Measurements from ENCODE around the gene ELAVL1. TPM values are rescaled to one million over a fixed set of nuclear protein-coding genes. Genes with fewer than 3 reads are reported as not detected.

ELAVL1 gene
- total and polyA plus RNA-seq, 2 donors from 2014 or later, result 34.6 to 64.7 TPM

DNA sequence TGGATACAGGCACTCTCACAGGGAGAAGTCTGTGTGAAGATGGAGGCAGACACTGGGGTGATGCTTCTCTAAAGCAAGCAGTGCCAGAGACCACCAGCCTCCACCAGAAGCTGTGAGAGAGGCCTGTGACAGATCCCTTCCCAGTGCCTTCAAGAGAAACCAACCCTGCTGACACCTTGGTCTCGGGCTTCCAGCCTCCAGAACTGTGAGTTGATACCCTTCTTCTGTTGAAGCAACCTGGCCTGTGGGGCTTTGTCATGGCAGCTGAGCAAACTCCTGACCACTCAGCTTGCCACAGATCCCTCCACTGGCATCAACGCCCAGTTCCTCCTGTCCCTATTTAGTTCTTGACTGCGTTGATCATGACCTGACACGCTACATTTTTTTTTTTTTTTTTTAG lies 29.0 kb downstream of the ELAVL1 start:
- Histone ChIP-seq H3K9me3 (ENCODE audit: control insufficient read depth in 2 of 3, insufficient read depth in 1 of 3, low read length in 3 of 3) (no peaks in the 10 kb centered on the region), H3K27me3 (ENCODE audit: control insufficient read depth, insufficient read depth, low read length) (no peaks in the 10 kb centered on the region), H3K9ac (ENCODE audit: low read length in 3 of 3) (no peak overlapping the region), H3K4me1 (ENCODE audit: control insufficient read depth in 2 of 3, insufficient read depth in 2 of 3, low read depth in 1 of 3, low read length in 3 of 3) (peaks cover 0 to 38% (median 28%) of the 10 kb centered on the region in 3 donors), H3K27ac (ENCODE audit: low read depth in 2 of 2, low read length in 2 of 2) (no peak overlapping the region), H3K4me3 (ENCODE audit: low read length in 3 of 3) (no peak overlapping the region), H3K36me3 (ENCODE audit: control insufficient read depth in 2 of 3, insufficient read depth in 3 of 3, low read length in 3 of 3) (peaks cover 0 to 20% (median 12%) of the 10 kb centered on the region in 3 donors)
- DNase-seq, result no peak
- no peak for FAIRE-seq
- intact Hi-C loops (cut with DNase I), result no loop called here
- TF ChIP-seq, protein P1, sequence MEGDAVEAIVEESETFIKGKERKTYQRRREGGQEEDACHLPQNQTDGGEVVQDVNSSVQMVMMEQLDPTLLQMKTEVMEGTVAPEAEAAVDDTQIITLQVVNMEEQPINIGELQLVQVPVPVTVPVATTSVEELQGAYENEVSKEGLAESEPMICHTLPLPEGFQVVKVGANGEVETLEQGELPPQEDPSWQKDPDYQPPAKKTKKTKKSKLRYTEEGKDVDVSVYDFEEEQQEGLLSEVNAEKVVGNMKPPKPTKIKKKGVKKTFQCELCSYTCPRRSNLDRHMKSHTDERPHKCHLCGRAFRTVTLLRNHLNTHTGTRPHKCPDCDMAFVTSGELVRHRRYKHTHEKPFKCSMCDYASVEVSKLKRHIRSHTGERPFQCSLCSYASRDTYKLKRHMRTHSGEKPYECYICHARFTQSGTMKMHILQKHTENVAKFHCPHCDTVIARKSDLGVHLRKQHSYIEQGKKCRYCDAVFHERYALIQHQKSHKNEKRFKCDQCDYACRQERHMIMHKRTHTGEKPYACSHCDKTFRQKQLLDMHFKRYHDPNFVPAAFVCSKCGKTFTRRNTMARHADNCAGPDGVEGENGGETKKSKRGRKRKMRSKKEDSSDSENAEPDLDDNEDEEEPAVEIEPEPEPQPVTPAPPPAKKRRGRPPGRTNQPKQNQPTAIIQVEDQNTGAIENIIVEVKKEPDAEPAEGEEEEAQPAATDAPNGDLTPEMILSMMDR (IDR thresholded peaks at IDR 0.05; ENCODE audit: borderline replicate concordance, extremely low read depth, insufficient read depth), result no peak

DNA sequence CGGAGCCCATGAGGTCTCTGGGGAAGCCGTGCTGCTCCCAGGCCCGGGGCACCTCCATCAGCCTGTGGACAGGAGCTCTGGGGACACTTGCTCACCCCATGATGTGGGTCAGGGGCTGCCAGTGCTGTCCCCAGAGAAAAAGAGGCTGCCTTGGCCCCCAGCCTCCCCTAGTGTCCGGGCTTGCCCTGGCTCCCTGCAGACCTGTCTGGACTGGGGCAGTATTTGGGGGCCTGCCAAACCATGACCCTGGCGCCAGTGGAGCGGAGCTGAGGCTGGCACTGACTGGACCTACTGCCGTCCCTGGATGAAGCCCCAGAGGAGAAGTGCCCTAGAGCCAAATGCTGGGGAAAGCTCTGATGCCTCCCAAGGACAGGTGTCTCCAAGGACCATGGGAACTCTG lies 30.4 kb downstream of the ELAVL1 start:
- H3K27ac ChIP-seq (ENCODE audit: low read depth in 2 of 2, low read length in 2 of 2), result peak overlapping the region; percentile 54 to 76
- intact Hi-C loops (cut with DNase I), result no loop called here
- TF ChIP-seq, protein P1 (IDR thresholded peaks at IDR 0.05; ENCODE audit: borderline replicate concordance, extremely low read depth, insufficient read depth), result no peak
- H3K4me3 ChIP-seq (ENCODE audit: low read length in 3 of 3), result no peak overlapping the region
- FAIRE-seq (no peak), DNase-seq (peak in 1 of 5 donors; percentile 79)
- no peaks in the 10 kb centered on the region for H3K9me3 ChIP-seq (ENCODE audit: control insufficient read depth in 2 of 3, insufficient read depth in 1 of 3, low read length in 3 of 3)
- peaks cover 0 to 33% (median 30%) of the 10 kb centered on the region in 3 donors for H3K4me1 ChIP-seq (ENCODE audit: control insufficient read depth in 2 of 3, insufficient read depth in 2 of 3, low read depth in 1 of 3, low read length in 3 of 3)
- peaks cover 0 to 10% (median 8%) of the 10 kb centered on the region in 3 donors for H3K36me3 ChIP-seq (ENCODE audit: control insufficient read depth in 2 of 3, insufficient read depth in 3 of 3, low read length in 3 of 3)
- peak overlapping the region in 2 of 3 donors; percentile 21 to 51 for H3K9ac ChIP-seq (ENCODE audit: low read length in 3 of 3)
- H3K27me3 ChIP-seq (ENCODE audit: control insufficient read depth, insufficient read depth, low read length), result no peaks in the 10 kb centered on the region

DNA sequence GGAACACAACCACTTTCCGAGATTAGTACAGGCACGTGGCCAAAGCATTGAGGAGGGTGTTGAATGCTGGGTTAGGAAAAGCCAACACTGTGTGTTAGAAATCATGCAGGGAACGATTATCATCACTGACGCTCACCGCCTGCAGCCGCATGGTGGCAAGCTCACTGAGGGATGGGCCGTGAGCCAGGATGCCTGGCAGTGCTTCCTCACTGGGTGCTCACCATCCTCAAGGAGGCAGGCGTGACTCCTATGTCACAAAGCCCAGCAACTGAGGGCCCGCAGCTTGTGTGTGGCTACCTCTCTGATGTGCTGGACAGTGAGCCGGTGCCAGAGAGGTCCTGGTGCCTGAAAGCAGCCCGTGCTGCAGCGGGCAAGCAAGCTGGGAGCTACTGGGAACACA lies 31.6 kb downstream of the ELAVL1 start:
- H3K36me3 ChIP-seq (ENCODE audit: control insufficient read depth in 2 of 3, insufficient read depth in 3 of 3, low read length in 3 of 3), result peaks cover 0 to 13% (median 10%) of the 10 kb centered on the region in 3 donors
- intact Hi-C loops (cut with DNase I), result no loop called here

More for the DNA sequence above, 31.6 kb downstream of the ELAVL1 start:
- FAIRE-seq, result no peak
- Histone ChIP-seq H3K4me3 (ENCODE audit: low read length in 3 of 3) (no peak overlapping the region), H3K4me1 (ENCODE audit: control insufficient read depth in 2 of 3, insufficient read depth in 2 of 3, low read depth in 1 of 3, low read length in 3 of 3) (peaks cover 0 to 23% (median 20%) of the 10 kb centered on the region in 3 donors), H3K27me3 (ENCODE audit: control insufficient read depth, insufficient read depth, low read length) (no peaks in the 10 kb centered on the region), H3K9me3 (ENCODE audit: control insufficient read depth in 2 of 3, insufficient read depth in 1 of 3, low read length in 3 of 3) (no peaks in the 10 kb centered on the region), H3K9ac (ENCODE audit: low read length in 3 of 3) (no peak overlapping the region), H3K27ac (ENCODE audit: low read depth in 2 of 2, low read length in 2 of 2) (no peak overlapping the region)
- peak in 1 of 5 donors; percentile 66 for DNase-seq
- TF ChIP-seq, protein P1 (IDR thresholded peaks at IDR 0.05; ENCODE audit: borderline replicate concordance, extremely low read depth, insufficient read depth), result no peak

Measured in kidney (tissue), 14 donors.